NCI-H1436 (cell line): ENCODE measurements around the gene ZNF652.

ENCODE experiments used
- DNase-seq: peaks from one replicate; lab custom pipeline; 2025; lab: John Stamatoyannopoulos, UW

The ZNF652 gene

GRCh38 chr17:49358641-49359247, 3.3 kb downstream of the ZNF652 start:
- DNase-seq = no peak

DNA sequence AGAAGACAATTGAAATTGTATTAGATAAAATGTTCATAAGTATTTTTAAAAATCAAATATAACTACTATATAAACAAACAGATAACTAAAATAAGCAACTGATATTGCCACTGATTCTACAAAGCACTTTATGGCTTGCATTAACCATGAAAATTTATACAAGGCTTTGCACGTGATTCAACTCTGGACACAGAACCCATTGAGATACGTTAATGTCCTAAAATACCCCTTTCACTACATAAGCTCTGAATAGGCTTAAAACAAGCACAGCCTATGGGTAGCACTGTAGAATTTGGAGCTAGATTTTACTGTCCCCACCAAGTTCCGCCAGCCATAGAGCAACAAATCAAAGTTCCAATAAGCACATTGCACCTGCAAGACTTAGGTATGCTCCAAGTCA, 4.5 kb downstream of the ZNF652 start:
- DNase-seq = no peak

GRCh38 chr17:49356320-49356719, 5.7 kb downstream of the ZNF652 start:
- no peak for DNase-seq

DNA sequence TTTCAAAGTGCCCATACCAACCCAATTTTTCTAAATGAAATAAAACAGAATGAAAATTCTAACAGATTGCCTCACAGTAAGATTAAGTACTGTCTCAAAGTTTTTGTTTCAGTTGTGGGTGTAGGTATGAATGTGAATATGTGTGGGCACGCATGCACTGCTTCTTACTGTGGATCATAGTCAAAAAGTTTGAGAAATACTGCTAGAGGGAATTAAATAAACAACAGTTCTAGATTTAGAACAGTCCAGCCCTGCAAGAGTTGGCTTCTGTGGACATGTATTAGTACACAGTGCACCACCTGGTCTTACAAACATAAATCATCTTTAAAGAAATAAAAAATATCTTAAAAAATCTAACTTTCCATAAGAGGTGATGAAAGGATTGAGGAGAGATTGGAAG, 8.4 kb downstream of the ZNF652 start:
- DNase-seq = no peak

GRCh38 chr17:49352587-49353154, 9.4 kb downstream of the ZNF652 start:
- no peak for DNase-seq

- DNase-seq = no peak
These were observed 10.4 kb downstream of the ZNF652 start for GRCh38 chr17:49351572-49352140.

DNA sequence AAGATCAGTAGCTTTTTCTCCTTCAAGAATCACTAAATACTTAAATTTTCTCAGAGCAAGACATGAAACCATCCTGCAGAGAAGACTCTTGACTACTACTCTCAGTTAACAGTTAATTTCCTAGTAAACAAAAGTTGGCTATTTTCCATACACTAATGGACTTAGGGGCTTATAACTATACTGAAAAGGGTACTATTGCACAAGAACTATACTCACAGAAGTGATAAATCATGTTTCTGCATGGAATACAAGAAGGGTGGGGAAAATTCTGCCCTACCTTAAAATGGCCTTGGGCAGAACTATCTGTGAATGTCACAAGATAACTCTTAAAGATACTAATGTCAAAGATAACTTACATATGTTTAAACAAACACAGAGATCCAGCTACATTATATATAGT, 12.5 kb downstream of the ZNF652 start:
- no peak for DNase-seq

- DNase-seq = no peak
These were observed 17.1 kb downstream of the ZNF652 start for GRCh38 chr17:49344914-49345313.

GRCh38 chr17:49343273-49343672, 18.8 kb downstream of the ZNF652 start:
- DNase-seq = no peak

- no peak for DNase-seq
These were observed 19.5 kb downstream of the ZNF652 start for GRCh38 chr17:49342575-49342936.

- no peak for DNase-seq
These were observed 20.7 kb downstream of the ZNF652 start for GRCh38 chr17:49341356-49341755.

- no peak for DNase-seq
These were observed 22.7 kb downstream of the ZNF652 start for GRCh38 chr17:49339354-49339753.

DNA sequence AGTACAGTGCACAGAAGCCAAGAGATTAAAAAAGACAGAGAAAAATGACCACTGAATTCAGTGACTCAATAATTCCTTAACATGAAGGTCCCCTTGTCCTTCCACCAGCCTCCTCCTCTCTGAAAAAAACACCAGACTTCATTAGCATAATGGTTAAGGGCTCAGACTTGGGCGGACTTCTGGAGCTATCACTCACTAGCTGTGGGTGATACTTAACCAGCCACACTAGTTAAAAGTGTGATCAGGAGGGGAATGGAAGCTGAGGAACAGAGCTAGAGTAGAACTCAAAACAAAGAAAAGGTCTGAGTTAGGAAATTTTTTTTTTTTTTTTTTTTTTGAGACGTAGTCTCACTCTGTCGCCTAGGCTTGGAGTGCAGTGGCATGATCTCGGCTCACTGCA, 23.2 kb downstream of the ZNF652 start:
- DNase-seq = no peak

DNA sequence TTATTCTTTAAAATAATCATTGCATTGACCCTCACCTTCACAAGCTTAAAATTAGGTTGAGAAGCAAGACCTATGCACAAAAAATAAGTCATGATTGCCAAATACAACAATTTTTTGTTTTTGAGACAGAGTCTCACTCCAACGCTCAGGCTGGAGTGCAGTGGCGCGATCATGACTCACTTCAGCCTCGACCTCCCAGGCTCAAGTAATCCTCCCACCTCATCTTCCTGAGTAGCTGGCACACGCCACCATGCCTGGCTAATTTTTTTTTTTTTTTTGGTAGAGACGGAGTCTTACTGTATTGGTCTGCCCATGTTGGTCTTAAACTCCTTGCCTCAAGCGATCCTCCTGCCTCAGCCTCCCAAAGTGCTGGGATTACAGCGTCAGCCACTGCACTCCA, 24.2 kb downstream of the ZNF652 start:
- DNase-seq = no peak

DNA sequence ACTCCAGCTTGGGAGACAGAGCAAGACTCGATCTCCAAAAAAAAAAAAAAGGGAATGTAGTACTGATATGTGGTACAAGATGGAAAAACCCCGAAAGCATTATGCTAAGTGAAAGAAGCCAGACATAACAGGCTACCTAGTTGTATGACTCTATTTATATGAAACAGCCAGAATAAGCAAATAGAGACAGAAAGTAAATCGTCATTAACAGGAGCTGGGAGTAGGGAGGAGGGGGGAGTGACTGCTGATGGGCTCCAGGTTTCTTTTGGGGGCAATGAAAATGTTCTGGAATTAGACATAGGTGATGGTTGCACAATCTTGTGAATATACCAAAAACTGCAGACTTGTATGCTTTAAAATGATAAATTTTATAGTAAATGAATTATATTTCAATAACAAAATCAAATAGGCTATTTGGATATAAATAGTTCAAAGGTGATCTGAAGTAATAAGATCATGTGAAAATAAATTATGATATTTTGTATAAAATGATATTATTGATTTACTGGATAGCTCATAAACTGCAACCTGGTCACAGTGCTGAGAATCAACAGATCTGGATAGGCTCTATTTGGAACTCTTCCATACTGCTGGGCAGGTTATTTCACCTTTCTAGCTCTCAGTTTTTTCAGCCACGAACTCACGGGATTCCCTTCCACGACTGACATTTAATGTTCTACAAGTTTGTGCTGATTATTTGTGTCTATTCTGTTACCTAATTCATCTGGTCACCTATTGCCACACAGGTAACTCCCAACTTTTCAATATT, 27.1 kb downstream of the ZNF652 start:
- DNase-seq = no peak

GRCh38 chr17:49333804-49334203, 28.2 kb downstream of the ZNF652 start:
- DNase-seq = no peak

DNA sequence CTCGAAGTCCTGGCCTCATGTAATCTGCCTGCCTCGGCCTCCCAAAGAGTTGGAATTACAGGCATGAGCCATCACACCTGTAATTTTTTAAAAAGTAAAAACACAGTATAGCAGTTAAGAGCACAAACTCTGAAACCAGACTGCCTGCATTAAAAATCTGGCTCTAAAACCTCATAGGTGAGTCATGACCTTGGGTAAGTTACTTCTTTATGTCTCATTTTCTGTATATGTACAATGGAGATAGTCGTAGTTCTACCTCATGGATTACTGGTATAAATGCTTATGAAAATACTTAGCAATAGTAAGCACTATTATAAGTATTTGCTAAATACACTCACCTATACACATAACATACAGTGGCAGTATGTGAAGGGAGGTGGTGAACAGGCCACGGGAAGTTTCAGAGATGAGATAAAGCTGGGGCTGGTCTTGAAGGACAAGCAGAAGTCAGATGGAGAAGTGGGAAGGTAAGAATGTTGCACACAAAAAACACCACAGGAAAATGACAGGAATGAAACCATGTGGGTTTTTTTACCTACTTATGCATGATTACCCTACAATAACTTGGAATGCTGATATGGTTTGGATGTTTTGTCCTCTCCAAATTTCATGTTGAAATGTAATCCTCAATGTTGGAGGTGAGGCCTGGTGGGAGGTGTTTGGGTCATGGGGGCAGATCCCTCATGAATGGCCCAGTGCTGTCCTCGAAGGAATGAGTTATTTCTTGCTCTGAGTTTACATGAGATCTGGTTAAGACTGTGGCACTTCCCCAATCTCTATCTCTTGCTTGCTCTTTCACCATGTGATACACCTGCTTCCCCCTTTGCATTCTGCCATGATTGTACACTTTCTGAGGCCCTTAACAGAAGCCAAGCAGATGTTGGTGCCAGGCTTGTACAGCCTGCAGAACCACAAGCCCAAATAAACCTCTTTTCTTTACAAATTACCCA, 33.9 kb downstream of the ZNF652 start:
- no peak for DNase-seq

DNA sequence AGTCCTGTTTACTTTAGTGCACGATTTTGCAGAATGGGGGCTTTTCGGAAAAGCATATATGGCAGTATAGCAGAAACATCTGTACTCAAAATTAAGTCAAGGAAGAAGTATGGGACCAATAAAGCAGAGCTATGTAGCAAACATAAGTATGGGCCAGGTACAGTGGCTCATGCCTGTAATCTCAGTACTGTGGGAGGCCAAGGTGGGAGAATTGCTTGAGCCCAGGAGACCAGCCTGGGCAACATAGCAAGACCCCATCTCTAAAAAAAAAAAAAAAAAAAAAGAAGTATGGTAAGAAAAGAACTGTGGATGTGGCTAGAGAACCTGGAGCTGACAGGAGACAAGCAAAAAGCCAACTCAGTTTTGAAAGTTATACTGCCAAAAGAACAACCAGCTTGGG, 36.1 kb downstream of the ZNF652 start:
- DNase-seq = no peak

GRCh38 chr17:49318435-49318965, 43.5 kb downstream of the ZNF652 start:
- DNase-seq = no peak

- DNase-seq = no peak
These were observed 45.0 kb downstream of the ZNF652 start for GRCh38 chr17:49316889-49317675.

DNA sequence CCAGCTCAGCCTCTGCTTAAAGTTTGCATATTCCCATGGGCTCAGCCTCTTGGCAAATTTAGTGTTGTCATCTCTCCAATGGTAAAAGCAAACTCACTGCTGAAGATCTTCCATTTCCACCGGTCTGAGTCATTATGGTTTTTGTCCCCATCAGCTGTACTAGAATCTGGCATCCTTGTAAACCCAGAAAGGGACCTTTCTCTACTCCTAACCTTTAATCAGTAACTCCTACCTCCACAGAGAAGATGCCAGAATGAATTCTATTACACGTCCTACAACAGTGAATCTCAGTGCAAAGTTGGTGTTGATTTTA, 45.8 kb downstream of the ZNF652 start:
- DNase-seq = no peak
